Tibial nerve (tissue), 3 donors: ENCODE results near the gene SLC35F1.

Experiments used
- POLR2A ChIP-seq, 2 donors: fragments of 450-650 bp; IDR thresholded peaks; one replicate each; pipeline ENCODE4 v1.6.1; 2017; ENCODE audit warnings: antibody characterized with exemption in 2 of 2, mild to moderate bottlenecking in 2 of 2, moderate library complexity in 2 of 2
- TF ChIP-seq, protein P1 (sequence below), 5 experiments: fragments of 200-600 bp in 3 of 5; fragments of 450-650 bp in 2 of 5; sonication (generic) in 3 of 5; IDR thresholded peaks; one replicate each; pipeline ENCODE4 v1.5.1; 2016 to 2019; ENCODE audit warnings: antibody characterized with exemption in 5 of 5, mild to moderate bottlenecking in 3 of 5, moderate library complexity in 2 of 5

DNA sequence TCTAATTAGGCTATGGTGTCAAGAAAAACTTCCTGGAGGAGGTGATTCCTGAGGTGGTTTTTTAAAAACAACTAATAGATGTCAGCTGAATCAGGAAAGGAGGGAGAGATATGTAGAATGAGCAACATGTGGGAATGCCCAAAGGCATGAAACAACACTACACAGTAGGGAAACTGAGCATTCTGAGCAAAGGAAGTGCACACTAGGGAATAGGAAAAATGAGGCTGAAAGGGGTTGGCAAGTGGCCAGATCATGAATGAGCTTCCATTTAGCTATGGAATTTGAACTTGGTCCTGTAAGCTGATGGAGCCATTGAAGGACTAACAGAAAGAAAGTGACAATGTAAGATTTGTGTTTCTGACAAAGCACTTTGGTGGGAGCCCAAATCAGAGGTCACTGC, 16.9 kb upstream of the SLC35F1 start:
- TF ChIP-seq, protein P1, sequence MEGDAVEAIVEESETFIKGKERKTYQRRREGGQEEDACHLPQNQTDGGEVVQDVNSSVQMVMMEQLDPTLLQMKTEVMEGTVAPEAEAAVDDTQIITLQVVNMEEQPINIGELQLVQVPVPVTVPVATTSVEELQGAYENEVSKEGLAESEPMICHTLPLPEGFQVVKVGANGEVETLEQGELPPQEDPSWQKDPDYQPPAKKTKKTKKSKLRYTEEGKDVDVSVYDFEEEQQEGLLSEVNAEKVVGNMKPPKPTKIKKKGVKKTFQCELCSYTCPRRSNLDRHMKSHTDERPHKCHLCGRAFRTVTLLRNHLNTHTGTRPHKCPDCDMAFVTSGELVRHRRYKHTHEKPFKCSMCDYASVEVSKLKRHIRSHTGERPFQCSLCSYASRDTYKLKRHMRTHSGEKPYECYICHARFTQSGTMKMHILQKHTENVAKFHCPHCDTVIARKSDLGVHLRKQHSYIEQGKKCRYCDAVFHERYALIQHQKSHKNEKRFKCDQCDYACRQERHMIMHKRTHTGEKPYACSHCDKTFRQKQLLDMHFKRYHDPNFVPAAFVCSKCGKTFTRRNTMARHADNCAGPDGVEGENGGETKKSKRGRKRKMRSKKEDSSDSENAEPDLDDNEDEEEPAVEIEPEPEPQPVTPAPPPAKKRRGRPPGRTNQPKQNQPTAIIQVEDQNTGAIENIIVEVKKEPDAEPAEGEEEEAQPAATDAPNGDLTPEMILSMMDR (IDR thresholded peaks at IDR 0.05) = no peak
- no peak for TF ChIP-seq POLR2A (IDR thresholded peaks at IDR 0.05)
